DOHH2 (cell line): Measurements from ENCODE around the gene PCDHAC2.

Experiments used
- H3F3A ChIP-seq: fragments of 200-600 bp; sonication (generic), shearing (Covaris generic); 2 replicates; pipeline ENCODE4 v1.6.0; 2016; ENCODE audit warnings: antibody characterized with exemption, mild to moderate bottlenecking; ENCODE audit not compliant: control insufficient read depth, insufficient read depth
- H3K27ac ChIP-seq: fragments of 200-600 bp; sonication (generic); 2 replicates; pipeline ENCODE4 v1.5.1; 2014; ENCODE audit warnings: low read depth, mild to moderate bottlenecking, low read length, moderate library complexity
- H3K27me3 ChIP-seq: fragments of 200-600 bp; sonication (generic); 2 replicates; pipeline ENCODE4 v1.6.1; 2014; ENCODE audit warnings: mild to moderate bottlenecking, low read length, mixed read lengths; ENCODE audit not compliant: control insufficient read depth
- H3K36me3 ChIP-seq: fragments of 200-600 bp; sonication (generic); 2 replicates; pipeline ENCODE4 v1.6.1; 2014; ENCODE audit warnings: mild to moderate bottlenecking, low read length, moderate library complexity, mixed read lengths; ENCODE audit not compliant: control insufficient read depth
- H3K4me1 ChIP-seq: fragments of 200-600 bp; sonication (generic); 2 replicates; pipeline ENCODE4 v1.6.1; 2014; ENCODE audit warnings: mild to moderate bottlenecking, low read length, mixed read lengths; ENCODE audit not compliant: control insufficient read depth
- H3K4me2 ChIP-seq: fragments of 200-600 bp; sonication (generic); 2 replicates; pipeline ENCODE4 v1.6.0; 2014; ENCODE audit warnings: mild to moderate bottlenecking, low read length, moderate library complexity
- H3K4me3 ChIP-seq: fragments of 200-600 bp; sonication (generic); 2 replicates; pipeline ENCODE4 v1.5.1; 2014; ENCODE audit warnings: mild to moderate bottlenecking, low read length, mixed read lengths
- H3K79me2 ChIP-seq: fragments of 200-600 bp; sonication (generic); 2 replicates; pipeline ENCODE4 v1.6.1; 2014; ENCODE audit warnings: mild to moderate bottlenecking, low read length, mixed read lengths; ENCODE audit not compliant: control insufficient read depth
- H3K9me2 ChIP-seq: fragments of 200-600 bp; sonication (generic); replicated peaks from 2 replicates; pipeline ENCODE4 v1.6.1; 2014; ENCODE audit warnings: mild to moderate bottlenecking, low read length, mixed read lengths; ENCODE audit not compliant: control insufficient read depth
- H3K9me3 ChIP-seq: fragments of 200-600 bp; sonication (generic); 2 replicates; pipeline ENCODE4 v1.6.1; 2014; ENCODE audit warnings: antibody characterized with exemption, low read length, mixed read lengths; ENCODE audit not compliant: control insufficient read depth, insufficient read depth
- H4K20me1 ChIP-seq: fragments of 200-600 bp; sonication (generic); 2 replicates; pipeline ENCODE4 v1.6.0; 2014; ENCODE audit warnings: low read depth, mild to moderate bottlenecking, antibody characterized with exemption, low read length, moderate library complexity; ENCODE audit not compliant: control insufficient read depth, insufficient read depth
- CTCF ChIP-seq: fragments of 200-600 bp; sonication (generic); IDR thresholded peaks from one replicate; pipeline ENCODE4 v1.5.1; 2014; ENCODE audit warnings: antibody characterized with exemption, mild to moderate bottlenecking, low read depth, low read length; ENCODE audit not compliant: poor library complexity, severe bottlenecking
- EZH2phosphoT487 ChIP-seq: fragments of 200-600 bp; sonication (generic); IDR thresholded peaks from 2 replicates; pipeline ENCODE4 v1.6.1; 2017; ENCODE audit warnings: borderline replicate concordance, mild to moderate bottlenecking, antibody characterized with exemption, low read length, moderate library complexity, mixed read lengths

Gene PCDHAC2

GRCh38 chr5:140946578-140946977 is 19.7 kb upstream of the PCDHAC2 start:
- H3K4me2 ChIP-seq, result no peak overlapping the region
- no peaks in the 10 kb centered on the region for H4K20me1 ChIP-seq
- H3K27ac ChIP-seq, result no peak overlapping the region
- no peaks in the 10 kb centered on the region for H3K36me3 ChIP-seq
- no peaks in the 10 kb centered on the region for H3F3A ChIP-seq
- H3K4me3 ChIP-seq, result no peak overlapping the region
- H3K27me3 ChIP-seq, result no peaks in the 10 kb centered on the region
- H3K9me3 ChIP-seq, result no peaks in the 10 kb centered on the region
- no peak for TF ChIP-seq EZH2phosphoT487
- TF ChIP-seq CTCF, result no peak
- H3K79me2 ChIP-seq, result no peaks in the 10 kb centered on the region
- H3K9me2 ChIP-seq, result no peaks in the 10 kb centered on the region
- no peaks in the 10 kb centered on the region for H3K4me1 ChIP-seq

- H3K4me3 ChIP-seq, result no peak overlapping the region
- H3K27me3 ChIP-seq, result no peaks in the 10 kb centered on the region
- no peaks in the 10 kb centered on the region for H4K20me1 ChIP-seq
- H3K9me2 ChIP-seq, result no peaks in the 10 kb centered on the region
- H3F3A ChIP-seq, result no peaks in the 10 kb centered on the region
- no peaks in the 10 kb centered on the region for H3K79me2 ChIP-seq
- H3K36me3 ChIP-seq, result no peaks in the 10 kb centered on the region
- no peaks in the 10 kb centered on the region; the same call in 1 of the 2 replicates for H3K9me3 ChIP-seq
- H3K27ac ChIP-seq, result no peak overlapping the region
- no peak for TF ChIP-seq EZH2phosphoT487
- TF ChIP-seq CTCF, result no peak
- H3K4me2 ChIP-seq, result no peak overlapping the region
- H3K4me1 ChIP-seq, result no peaks in the 10 kb centered on the region
Observed at GRCh38 chr5:140951636-140952035, 14.6 kb upstream of the PCDHAC2 start.

DNA sequence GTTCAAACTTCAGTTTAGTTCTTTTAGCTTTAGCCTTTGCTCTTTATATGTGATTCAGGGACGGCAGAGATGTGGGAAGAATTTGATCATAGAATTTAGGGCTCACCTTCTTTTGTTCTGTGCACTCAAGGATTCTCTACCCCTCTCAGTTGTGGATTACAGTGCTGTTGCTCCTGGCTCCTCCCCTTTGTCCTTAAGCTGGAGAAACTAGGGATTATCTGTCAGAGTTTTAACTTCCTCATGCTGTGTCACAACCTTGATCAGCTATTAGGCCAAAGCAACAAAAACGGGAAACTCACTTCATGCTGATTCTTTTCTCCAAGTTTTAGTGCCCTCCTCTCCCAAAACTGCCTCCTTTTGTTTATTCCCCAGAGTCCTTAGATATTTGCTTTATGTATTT is 13.0 kb upstream of the PCDHAC2 start:
- Histone ChIP-seq H3K9me2 (no peaks in the 10 kb centered on the region), H3K27ac (no peak overlapping the region)
- TF ChIP-seq CTCF (no peak), EZH2phosphoT487 (no peak)

DNA sequence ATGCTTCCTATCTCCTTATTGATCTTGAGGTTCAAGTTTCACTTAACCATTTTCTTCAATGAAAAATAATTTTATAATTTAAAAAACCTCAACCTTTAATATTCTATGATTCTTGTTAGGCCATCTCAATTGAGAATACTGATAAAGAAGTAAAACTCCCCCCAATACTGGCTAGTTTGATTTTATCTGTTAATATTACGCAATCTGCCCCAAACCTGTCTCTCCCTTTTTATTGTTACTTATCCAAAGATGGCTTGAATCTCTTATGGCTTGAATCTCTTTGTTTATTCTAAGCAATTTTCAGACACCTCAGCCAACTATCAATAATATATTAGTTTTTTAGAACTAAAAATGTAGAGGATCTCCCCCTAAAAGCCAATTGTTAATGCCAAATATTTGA is 4.1 kb upstream of the PCDHAC2 start:
- peaks cover 4% of the 10 kb centered on the region; the same call in 1 of the 2 replicates for H3K27me3 ChIP-seq
- no peaks in the 10 kb centered on the region for H3K4me1 ChIP-seq
- no peak overlapping the region for H3K4me3 ChIP-seq
- no peaks in the 10 kb centered on the region for H4K20me1 ChIP-seq
- peaks cover 6% of the 10 kb centered on the region; the same call in 1 of the 2 replicates for H3K9me3 ChIP-seq
- H3K79me2 ChIP-seq, result no peaks in the 10 kb centered on the region
- H3K9me2 ChIP-seq, result no peaks in the 10 kb centered on the region
- TF ChIP-seq EZH2phosphoT487, result no peak
- TF ChIP-seq CTCF, result no peak
- H3K4me2 ChIP-seq, result no peak overlapping the region
- no peak overlapping the region for H3K27ac ChIP-seq
- H3F3A ChIP-seq, result no peaks in the 10 kb centered on the region
- H3K36me3 ChIP-seq, result no peaks in the 10 kb centered on the region

More for the DNA sequence above, 13.0 kb upstream of the PCDHAC2 start:
- no peaks in the 10 kb centered on the region for H3K4me1 ChIP-seq
- no peaks in the 10 kb centered on the region for H3F3A ChIP-seq
- no peak overlapping the region for H3K4me3 ChIP-seq
- no peak overlapping the region for H3K4me2 ChIP-seq
- H3K27me3 ChIP-seq, result no peaks in the 10 kb centered on the region
- H3K9me3 ChIP-seq, result no peaks in the 10 kb centered on the region; the same call in 1 of the 2 replicates
- H3K79me2 ChIP-seq, result no peaks in the 10 kb centered on the region
- H4K20me1 ChIP-seq, result no peaks in the 10 kb centered on the region
- no peaks in the 10 kb centered on the region for H3K36me3 ChIP-seq
